ENCODE results near the gene NLGN4X.

Gene NLGN4X

GRCh38 chrX:5965406-5965805, 263.3 kb downstream of the NLGN4X start:
- no peak for TF ChIP-seq CTCF (IDR thresholded peaks at IDR 0.05; ENCODE audit: insufficient read depth, low read length, missing control alignments)
- H3K4me3 ChIP-seq (ENCODE audit: low read depth, low read length), result no peak overlapping the region
- no peak for DNase-seq (ENCODE audit: low read depth, low spot score)
- ChIA-PET POLR2A (no interaction called here), CTCF (no interaction called here)

- no peak overlapping the region for H3K4me3 ChIP-seq (ENCODE audit: low read depth, low read length)
- no peak for TF ChIP-seq CTCF (IDR thresholded peaks at IDR 0.05; ENCODE audit: insufficient read depth, low read length, missing control alignments)
- ChIA-PET CTCF (no interaction called here), POLR2A (no interaction called here)
- DNase-seq (ENCODE audit: low read depth, low spot score), result no peak
Observed at GRCh38 chrX:5959286-5959685, 269.4 kb downstream of the NLGN4X start.

- no peak for DNase-seq (ENCODE audit: low read depth, low spot score)
- no peak for TF ChIP-seq CTCF (IDR thresholded peaks at IDR 0.05; ENCODE audit: insufficient read depth, low read length, missing control alignments)
- H3K4me3 ChIP-seq (ENCODE audit: low read depth, low read length), result no peak overlapping the region
- ChIA-PET CTCF (no interaction called here), POLR2A (no interaction called here)
Observed at GRCh38 chrX:5958523-5958922, 270.1 kb downstream of the NLGN4X start.

- H3K4me3 ChIP-seq (ENCODE audit: low read depth, low read length), result no peak overlapping the region
- POLR2A ChIA-PET, result no interaction called here
- no peak for DNase-seq (ENCODE audit: low read depth, low spot score)
- no peak for TF ChIP-seq CTCF (IDR thresholded peaks at IDR 0.05; ENCODE audit: insufficient read depth, low read length, missing control alignments)
- CTCF ChIA-PET, result no interaction called here
Observed at GRCh38 chrX:5957506-5957905, 271.2 kb downstream of the NLGN4X start.

GRCh38 chrX:5936438-5936837, 292.2 kb downstream of the NLGN4X start:
- TF ChIP-seq CTCF (IDR thresholded peaks at IDR 0.05; ENCODE audit: insufficient read depth, low read length, missing control alignments), result no peak
- DNase-seq (ENCODE audit: low read depth, low spot score), result no peak
- ChIA-PET POLR2A (no interaction called here), CTCF (no interaction called here)
- no peak overlapping the region for H3K4me3 ChIP-seq (ENCODE audit: low read depth, low read length)

GRCh38 chrX:5928224-5928623, 300.4 kb downstream of the NLGN4X start:
- POLR2A ChIA-PET, result no interaction called here
- DNase-seq (ENCODE audit: low read depth, low spot score), result no peak
- TF ChIP-seq CTCF (IDR thresholded peaks at IDR 0.05; ENCODE audit: insufficient read depth, low read length, missing control alignments), result no peak
- H3K4me3 ChIP-seq (ENCODE audit: low read depth, low read length), result no peak overlapping the region
- CTCF ChIA-PET, result no interaction called here

Data from AG04449 (cell line).